Measurements from ENCODE around the gene AP2B1. TPM values are rescaled to one million over a fixed set of nuclear protein-coding genes. Genes with fewer than 3 reads are reported as not detected.

AP2B1 gene
- total and polyA plus RNA-seq, 4 donors: 8.7 to 55.6 (median 22.3) TPM

DNA sequence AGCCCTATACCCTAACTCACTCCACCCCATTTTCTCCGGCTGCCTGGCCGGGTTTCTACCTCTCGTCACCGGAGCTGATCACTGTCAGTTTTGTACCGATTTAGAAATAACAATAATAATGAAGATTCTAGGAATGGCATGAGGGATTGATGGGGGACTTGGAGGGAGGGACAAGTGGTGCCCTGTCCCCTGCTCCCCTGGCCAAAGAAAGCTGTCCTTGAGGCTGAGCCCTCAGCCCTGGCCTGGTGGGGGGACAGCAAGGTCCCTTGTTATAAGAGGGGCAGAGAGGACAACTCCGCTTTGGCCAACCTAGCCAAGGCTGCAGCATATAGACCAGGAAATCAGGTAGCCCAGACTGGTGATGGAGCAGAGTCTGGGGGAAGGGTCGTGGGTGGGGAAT lies 155.4 kb downstream of the AP2B1 start (continued):
- TF ChIP-seq HNF4A (conservative IDR thresholded peaks at IDR 0.05): no peak

DNA sequence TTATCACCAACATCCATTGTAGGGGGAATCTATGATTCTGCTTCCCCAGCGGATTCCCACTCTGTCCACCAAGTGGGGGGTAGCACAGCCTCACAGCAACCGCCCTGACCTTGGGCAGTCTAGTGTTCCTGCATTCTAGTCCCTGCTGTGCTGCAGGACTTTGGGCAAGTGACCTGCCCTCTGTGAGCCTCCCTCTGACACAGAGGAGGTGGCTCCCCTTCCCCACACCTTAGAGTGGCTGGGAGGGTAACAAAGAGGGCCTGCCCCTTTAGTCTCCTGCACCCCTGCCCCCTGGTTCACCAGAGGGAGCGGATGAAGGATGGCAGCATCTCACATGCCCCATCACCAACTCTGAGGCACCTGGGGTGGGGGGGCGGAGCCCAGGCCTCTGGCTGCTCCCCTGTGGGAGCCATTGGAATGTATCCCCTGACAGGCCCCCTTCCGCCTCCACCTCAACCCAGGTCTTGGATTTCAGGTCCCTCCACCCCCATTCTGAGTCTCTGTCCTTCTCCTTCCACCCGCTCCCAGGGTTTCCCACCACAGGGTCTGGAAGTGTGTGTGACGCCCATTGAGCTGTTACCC lies 155.9 kb downstream of the AP2B1 start:
- H3K27me3 ChIP-seq (ENCODE audit: control insufficient read depth in 4 of 4, insufficient read depth in 4 of 4, low read length in 3 of 4): peaks cover 0 to 5% (median 3%) of the 10 kb centered on the region in 4 donors
- H3K4me1 ChIP-seq (ENCODE audit: control insufficient read depth in 4 of 4, insufficient read depth in 4 of 4, low read length in 3 of 4): peaks cover 2 to 13% (median 5%) of the 10 kb centered on the region in 4 donors
- no peaks in the 10 kb centered on the region for H3K36me3 ChIP-seq (ENCODE audit: control insufficient read depth in 4 of 4, insufficient read depth in 3 of 4, low read depth in 1 of 4, low read length in 3 of 4)
- 75% methylated on average over 7 of the region's 7 CpGs for WGBS
- TF ChIP-seq GABPA (IDR thresholded peaks at IDR 0.05 in 1 of 2, conservative IDR thresholded peaks at IDR 0.05 in 1 of 2) (no peak), HNF4A (conservative IDR thresholded peaks at IDR 0.05) (no peak), FOXA1 (IDR thresholded peaks at IDR 0.05) (no peak), SP1 (IDR thresholded peaks at IDR 0.05) (no peak)
- TF ChIP-seq, protein P1, sequence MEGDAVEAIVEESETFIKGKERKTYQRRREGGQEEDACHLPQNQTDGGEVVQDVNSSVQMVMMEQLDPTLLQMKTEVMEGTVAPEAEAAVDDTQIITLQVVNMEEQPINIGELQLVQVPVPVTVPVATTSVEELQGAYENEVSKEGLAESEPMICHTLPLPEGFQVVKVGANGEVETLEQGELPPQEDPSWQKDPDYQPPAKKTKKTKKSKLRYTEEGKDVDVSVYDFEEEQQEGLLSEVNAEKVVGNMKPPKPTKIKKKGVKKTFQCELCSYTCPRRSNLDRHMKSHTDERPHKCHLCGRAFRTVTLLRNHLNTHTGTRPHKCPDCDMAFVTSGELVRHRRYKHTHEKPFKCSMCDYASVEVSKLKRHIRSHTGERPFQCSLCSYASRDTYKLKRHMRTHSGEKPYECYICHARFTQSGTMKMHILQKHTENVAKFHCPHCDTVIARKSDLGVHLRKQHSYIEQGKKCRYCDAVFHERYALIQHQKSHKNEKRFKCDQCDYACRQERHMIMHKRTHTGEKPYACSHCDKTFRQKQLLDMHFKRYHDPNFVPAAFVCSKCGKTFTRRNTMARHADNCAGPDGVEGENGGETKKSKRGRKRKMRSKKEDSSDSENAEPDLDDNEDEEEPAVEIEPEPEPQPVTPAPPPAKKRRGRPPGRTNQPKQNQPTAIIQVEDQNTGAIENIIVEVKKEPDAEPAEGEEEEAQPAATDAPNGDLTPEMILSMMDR (IDR thresholded peaks at IDR 0.05; ENCODE audit: low read depth, low read length, missing input control): no peak
- TF ChIP-seq, protein P2, sequence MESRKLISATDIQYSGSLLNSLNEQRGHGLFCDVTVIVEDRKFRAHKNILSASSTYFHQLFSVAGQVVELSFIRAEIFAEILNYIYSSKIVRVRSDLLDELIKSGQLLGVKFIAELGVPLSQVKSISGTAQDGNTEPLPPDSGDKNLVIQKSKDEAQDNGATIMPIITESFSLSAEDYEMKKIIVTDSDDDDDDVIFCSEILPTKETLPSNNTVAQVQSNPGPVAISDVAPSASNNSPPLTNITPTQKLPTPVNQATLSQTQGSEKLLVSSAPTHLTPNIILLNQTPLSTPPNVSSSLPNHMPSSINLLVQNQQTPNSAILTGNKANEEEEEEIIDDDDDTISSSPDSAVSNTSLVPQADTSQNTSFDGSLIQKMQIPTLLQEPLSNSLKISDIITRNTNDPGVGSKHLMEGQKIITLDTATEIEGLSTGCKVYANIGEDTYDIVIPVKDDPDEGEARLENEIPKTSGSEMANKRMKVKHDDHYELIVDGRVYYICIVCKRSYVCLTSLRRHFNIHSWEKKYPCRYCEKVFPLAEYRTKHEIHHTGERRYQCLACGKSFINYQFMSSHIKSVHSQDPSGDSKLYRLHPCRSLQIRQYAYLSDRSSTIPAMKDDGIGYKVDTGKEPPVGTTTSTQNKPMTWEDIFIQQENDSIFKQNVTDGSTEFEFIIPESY (IDR thresholded peaks at IDR 0.05): no peak
- H3K4me3 ChIP-seq (ENCODE audit: low read depth in 1 of 3, low read length in 3 of 3): no peak overlapping the region
- no peak overlapping the region for H3K27ac ChIP-seq (ENCODE audit: low read depth in 1 of 2, low read length in 2 of 2)
- no peak for DNase-seq (ENCODE audit: low spot score)
- no peak overlapping the region for H3K9ac ChIP-seq (ENCODE audit: low read depth in 1 of 2, low read length in 2 of 2)
- H3K9me3 ChIP-seq (ENCODE audit: control insufficient read depth in 4 of 4, low read length in 3 of 4): no peaks in the 10 kb centered on the region

DNA sequence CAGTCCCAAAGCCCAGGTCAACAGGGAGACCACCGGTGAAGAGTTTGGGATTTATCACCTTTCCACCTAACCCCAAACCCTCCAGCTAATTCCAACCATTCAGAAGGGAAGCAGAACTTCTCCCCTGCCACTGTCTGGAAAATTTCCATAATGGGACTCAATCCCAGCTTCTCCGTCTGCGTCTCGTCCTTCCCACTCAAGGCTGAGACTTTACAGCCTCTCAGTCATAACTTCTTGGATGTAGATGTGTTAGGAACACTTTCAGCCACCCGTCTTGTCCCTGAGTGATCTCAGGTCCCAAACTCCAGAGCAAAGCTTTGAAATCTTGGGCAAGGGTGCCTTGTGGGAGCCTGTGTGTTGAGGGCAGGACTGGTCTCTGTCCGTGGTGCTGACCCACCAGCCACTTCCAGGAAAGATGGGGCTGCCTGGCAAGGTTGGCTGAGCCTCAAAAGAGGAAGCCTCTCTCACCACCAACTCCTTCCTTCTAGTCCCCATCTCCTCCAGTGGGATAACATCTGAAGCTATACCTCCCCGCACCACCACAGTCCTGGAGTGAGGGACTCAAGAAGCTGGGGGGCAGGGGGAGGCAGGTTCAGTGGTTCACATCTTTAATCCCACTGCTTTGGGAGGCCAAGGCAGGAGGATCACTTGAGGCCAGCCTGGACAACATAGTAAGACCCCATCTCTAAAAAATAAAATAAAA lies 156.7 kb downstream of the AP2B1 start:
- H3K4me3 ChIP-seq (ENCODE audit: low read depth in 1 of 3, low read length in 3 of 3): no peak overlapping the region
- H3K4me1 ChIP-seq (ENCODE audit: control insufficient read depth in 4 of 4, insufficient read depth in 4 of 4, low read length in 3 of 4): peaks cover 2 to 13% (median 5%) of the 10 kb centered on the region in 4 donors
- no peak for DNase-seq (ENCODE audit: low spot score)
- H3K9me3 ChIP-seq (ENCODE audit: control insufficient read depth in 4 of 4, low read length in 3 of 4): no peaks in the 10 kb centered on the region
- H3K9ac ChIP-seq (ENCODE audit: low read depth in 1 of 2, low read length in 2 of 2): no peak overlapping the region
- H3K36me3 ChIP-seq (ENCODE audit: control insufficient read depth in 4 of 4, insufficient read depth in 3 of 4, low read depth in 1 of 4, low read length in 3 of 4): no peaks in the 10 kb centered on the region
- TF ChIP-seq TAF1 (conservative IDR thresholded peaks at IDR 0.05) (no peak), JUND (IDR thresholded peaks at IDR 0.05) (no peak), HNF4G (IDR thresholded peaks at IDR 0.05) (no peak)
- TF ChIP-seq, protein P3, sequence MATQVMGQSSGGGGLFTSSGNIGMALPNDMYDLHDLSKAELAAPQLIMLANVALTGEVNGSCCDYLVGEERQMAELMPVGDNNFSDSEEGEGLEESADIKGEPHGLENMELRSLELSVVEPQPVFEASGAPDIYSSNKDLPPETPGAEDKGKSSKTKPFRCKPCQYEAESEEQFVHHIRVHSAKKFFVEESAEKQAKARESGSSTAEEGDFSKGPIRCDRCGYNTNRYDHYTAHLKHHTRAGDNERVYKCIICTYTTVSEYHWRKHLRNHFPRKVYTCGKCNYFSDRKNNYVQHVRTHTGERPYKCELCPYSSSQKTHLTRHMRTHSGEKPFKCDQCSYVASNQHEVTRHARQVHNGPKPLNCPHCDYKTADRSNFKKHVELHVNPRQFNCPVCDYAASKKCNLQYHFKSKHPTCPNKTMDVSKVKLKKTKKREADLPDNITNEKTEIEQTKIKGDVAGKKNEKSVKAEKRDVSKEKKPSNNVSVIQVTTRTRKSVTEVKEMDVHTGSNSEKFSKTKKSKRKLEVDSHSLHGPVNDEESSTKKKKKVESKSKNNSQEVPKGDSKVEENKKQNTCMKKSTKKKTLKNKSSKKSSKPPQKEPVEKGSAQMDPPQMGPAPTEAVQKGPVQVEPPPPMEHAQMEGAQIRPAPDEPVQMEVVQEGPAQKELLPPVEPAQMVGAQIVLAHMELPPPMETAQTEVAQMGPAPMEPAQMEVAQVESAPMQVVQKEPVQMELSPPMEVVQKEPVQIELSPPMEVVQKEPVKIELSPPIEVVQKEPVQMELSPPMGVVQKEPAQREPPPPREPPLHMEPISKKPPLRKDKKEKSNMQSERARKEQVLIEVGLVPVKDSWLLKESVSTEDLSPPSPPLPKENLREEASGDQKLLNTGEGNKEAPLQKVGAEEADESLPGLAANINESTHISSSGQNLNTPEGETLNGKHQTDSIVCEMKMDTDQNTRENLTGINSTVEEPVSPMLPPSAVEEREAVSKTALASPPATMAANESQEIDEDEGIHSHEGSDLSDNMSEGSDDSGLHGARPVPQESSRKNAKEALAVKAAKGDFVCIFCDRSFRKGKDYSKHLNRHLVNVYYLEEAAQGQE (IDR thresholded peaks at IDR 0.05): peak; percentile 98
- TF ChIP-seq, protein P4, sequence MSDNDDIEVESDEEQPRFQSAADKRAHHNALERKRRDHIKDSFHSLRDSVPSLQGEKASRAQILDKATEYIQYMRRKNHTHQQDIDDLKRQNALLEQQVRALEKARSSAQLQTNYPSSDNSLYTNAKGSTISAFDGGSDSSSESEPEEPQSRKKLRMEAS (IDR thresholded peaks at IDR 0.05): no peak
- TF ChIP-seq, protein P5, sequence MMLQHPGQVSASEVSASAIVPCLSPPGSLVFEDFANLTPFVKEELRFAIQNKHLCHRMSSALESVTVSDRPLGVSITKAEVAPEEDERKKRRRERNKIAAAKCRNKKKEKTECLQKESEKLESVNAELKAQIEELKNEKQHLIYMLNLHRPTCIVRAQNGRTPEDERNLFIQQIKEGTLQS (IDR thresholded peaks at IDR 0.05): no peak
- 49% methylated on average over 7 of the region's 7 CpGs for WGBS
- H3K27ac ChIP-seq (ENCODE audit: low read depth in 1 of 2, low read length in 2 of 2): no peak overlapping the region
- peaks cover 0 to 5% (median 3%) of the 10 kb centered on the region in 4 donors for H3K27me3 ChIP-seq (ENCODE audit: control insufficient read depth in 4 of 4, insufficient read depth in 4 of 4, low read length in 3 of 4)

Data from liver (tissue), 9 donors.